ENCODE results near the gene PPP4C.

GRCh38 chr16:30054451-30054850 is 21.3 kb upstream of the PPP4C start:
- TF ChIP-seq CTCF (IDR thresholded peaks at IDR 0.05; ENCODE audit: poor library complexity, severe bottlenecking) (no peak), RAD21 (conservative IDR thresholded peaks at IDR 0.05) (no peak), SMC3 (conservative IDR thresholded peaks at IDR 0.05; ENCODE audit: poor library complexity) (no peak), EZH2 (IDR thresholded peaks at IDR 0.05; ENCODE audit: borderline replicate concordance, insufficient read depth, low read length, poor library complexity, severe bottlenecking) (no peak), POLR2AphosphoS5 (IDR thresholded peaks at IDR 0.05) (no peak)

Measured in neural cell (in vitro differentiated cells).